ENCODE measurements around the gene ZSWIM6.
A peak's percentile ranks its signal among the peaks of the same experiment; 100 is the strongest.

The ZSWIM6 gene

GRCh38 chr5:61578858-61579503 is 246.9 kb downstream of the ZSWIM6 start:
- no peak for DNase-seq
- H3K36me3 ChIP-seq = no peaks in the 10 kb centered on the region
- no peak overlapping the region for H3K4me3 ChIP-seq (ENCODE audit: low read depth, low read length)
- no peaks in the 10 kb centered on the region for H3K27me3 ChIP-seq
- no peaks in the 10 kb centered on the region for H3K9me3 ChIP-seq
- peaks cover 7% of the 10 kb centered on the region for H3K4me1 ChIP-seq
- TF ChIP-seq CTCF (IDR thresholded peaks at IDR 0.05; ENCODE audit: low read depth, low read length) = no peak

GRCh38 chr5:61582205-61582820 is 250.3 kb downstream of the ZSWIM6 start:
- H3K9me3 ChIP-seq = no peaks in the 10 kb centered on the region
- peaks cover 8% of the 10 kb centered on the region for H3K4me1 ChIP-seq
- no peak overlapping the region for H3K4me3 ChIP-seq (ENCODE audit: low read depth, low read length)
- H3K27me3 ChIP-seq = no peaks in the 10 kb centered on the region
- no peaks in the 10 kb centered on the region for H3K36me3 ChIP-seq
- TF ChIP-seq CTCF (IDR thresholded peaks at IDR 0.05; ENCODE audit: low read depth, low read length) = no peak
- DNase-seq = no peak

- no peaks in the 10 kb centered on the region for H3K27me3 ChIP-seq
- TF ChIP-seq CTCF (IDR thresholded peaks at IDR 0.05; ENCODE audit: low read depth, low read length) = no peak
- peaks cover 8% of the 10 kb centered on the region for H3K4me1 ChIP-seq
- H3K4me3 ChIP-seq (ENCODE audit: low read depth, low read length) = no peak overlapping the region
- no peaks in the 10 kb centered on the region for H3K9me3 ChIP-seq
- no peak for DNase-seq
- no peaks in the 10 kb centered on the region for H3K36me3 ChIP-seq
These were observed 250.8 kb downstream of the ZSWIM6 start for GRCh38 chr5:61582887-61583286.

- peaks cover 8% of the 10 kb centered on the region for H3K4me1 ChIP-seq
- DNase-seq = peak; percentile 35
- H3K27me3 ChIP-seq = no peaks in the 10 kb centered on the region
- no peak for TF ChIP-seq CTCF (IDR thresholded peaks at IDR 0.05; ENCODE audit: low read depth, low read length)
- H3K36me3 ChIP-seq = no peaks in the 10 kb centered on the region
- peak overlapping the region; percentile 26 for H3K4me3 ChIP-seq (ENCODE audit: low read depth, low read length)
- no peaks in the 10 kb centered on the region for H3K9me3 ChIP-seq
These were observed 254.3 kb downstream of the ZSWIM6 start for GRCh38 chr5:61586096-61587084.

GRCh38 chr5:61587125-61587524 is 255.1 kb downstream of the ZSWIM6 start:
- no peak for DNase-seq
- no peaks in the 10 kb centered on the region for H3K9me3 ChIP-seq
- no peaks in the 10 kb centered on the region for H3K36me3 ChIP-seq
- H3K4me3 ChIP-seq (ENCODE audit: low read depth, low read length) = peak overlapping the region; percentile 26; the same call in 1 of the 2 replicates
- H3K27me3 ChIP-seq = no peaks in the 10 kb centered on the region
- TF ChIP-seq CTCF (IDR thresholded peaks at IDR 0.05; ENCODE audit: low read depth, low read length) = no peak
- H3K4me1 ChIP-seq = peaks cover 8% of the 10 kb centered on the region

Measured in BE2C (cell line).